ENCODE results near the gene AMBP.

GRCh38 chr9:114025196-114025753 lies 52.8 kb downstream of the AMBP start:
- no peak for TF ChIP-seq EZH2 (IDR thresholded peaks at IDR 0.05; ENCODE audit: borderline replicate concordance, insufficient read depth, low read depth, low read length, poor library complexity, severe bottlenecking)
- no peak for TF ChIP-seq CTCF (IDR thresholded peaks at IDR 0.05)
